PC-9 (cell line): ENCODE results near the gene PGA4.
"Not testable (repeated sequence)": the region's sequence is repeated elsewhere in the genome, so short reads cannot be mapped to it uniquely, and the experiment has no call there.

Experiments
- CTCF ChIP-seq: fragments of 200-600 bp; sonication (generic); conservative IDR thresholded peaks from 2 replicates; pipeline ENCODE4 v1.6.1; 2017; ENCODE audit warnings: mixed run types, antibody characterized with exemption, mild to moderate bottlenecking, moderate library complexity
- EZH2 ChIP-seq: fragments of 200-600 bp; sonication (generic); IDR thresholded peaks from 2 replicates; pipeline ENCODE4 v1.8.0; 2017; ENCODE audit warnings: antibody characterized with exemption, low read depth

GRCh38 chr11:61237130-61237529, 15.0 kb downstream of the PGA4 start:
- not testable (repeated sequence) for TF ChIP-seq CTCF, EZH2
